Measurements from ENCODE around the gene CRIM1.

- no peak for TF ChIP-seq MAX (IDR thresholded peaks at IDR 0.05)
- TF ChIP-seq CTCF (IDR thresholded peaks at IDR 0.05; ENCODE audit: low read depth, low read length, missing input control) = no peak
- TF ChIP-seq JUND (IDR thresholded peaks at IDR 0.05) = no peak
- TF ChIP-seq GABPA (IDR thresholded peaks at IDR 0.05 in 1 of 2, conservative IDR thresholded peaks at IDR 0.05 in 1 of 2) = no peak
- TF ChIP-seq RXRA (IDR thresholded peaks at IDR 0.05) = no peak
- TF ChIP-seq, protein P1, sequence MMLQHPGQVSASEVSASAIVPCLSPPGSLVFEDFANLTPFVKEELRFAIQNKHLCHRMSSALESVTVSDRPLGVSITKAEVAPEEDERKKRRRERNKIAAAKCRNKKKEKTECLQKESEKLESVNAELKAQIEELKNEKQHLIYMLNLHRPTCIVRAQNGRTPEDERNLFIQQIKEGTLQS (IDR thresholded peaks at IDR 0.05) = no peak
- no peak for TF ChIP-seq REST (IDR thresholded peaks at IDR 0.05)
- no peak for TF ChIP-seq YY1 (IDR thresholded peaks at IDR 0.05)
Observed at GRCh38 chr2:36478332-36478738, 122.8 kb downstream of the CRIM1 start.
